ENCODE measurements around the gene NDST4. TPM values are rescaled to one million over a fixed set of nuclear protein-coding genes. Genes with fewer than 3 reads are reported as not detected.

Gene NDST4
- total RNA-seq, 1 experiment from 2014 or later, result not detected

DNA sequence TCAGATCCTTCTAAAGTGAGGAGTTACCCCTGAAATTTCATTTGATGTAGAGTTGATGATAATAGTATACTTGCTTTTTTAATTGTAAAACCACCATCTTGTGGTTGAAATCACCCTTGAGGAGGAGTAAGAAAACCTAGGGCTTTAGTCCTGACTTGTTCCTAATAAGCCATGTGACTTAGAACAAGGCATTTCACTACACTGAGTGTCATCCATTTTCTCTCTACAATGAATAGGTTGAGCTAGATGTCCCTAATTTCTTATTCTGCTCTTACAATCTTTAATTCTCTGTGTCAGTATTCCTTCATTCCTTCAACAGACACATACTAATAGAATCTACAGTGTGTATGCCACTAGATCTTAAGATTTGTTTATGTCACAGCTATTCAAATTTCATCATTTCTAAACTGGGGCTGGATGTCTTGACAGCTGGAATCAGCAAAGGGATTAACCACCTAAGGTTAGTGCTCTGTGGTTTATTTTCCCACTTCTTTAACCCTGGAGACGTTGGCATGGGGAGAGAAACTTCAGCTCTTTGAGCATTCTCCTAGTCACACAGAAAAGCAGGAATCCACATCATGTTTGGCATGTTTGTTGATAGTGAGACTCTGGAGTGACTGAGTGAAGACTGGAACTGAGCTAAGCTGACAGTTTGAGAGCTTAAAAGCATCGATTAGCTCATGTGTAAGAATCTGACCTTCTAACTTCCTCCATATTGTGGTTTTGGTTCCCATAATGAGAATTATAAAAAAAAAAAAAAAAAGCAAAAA, 246.3 kb downstream of the NDST4 start:
- Histone ChIP-seq H3K79me1 (ENCODE audit: insufficient read depth, low read depth, low read length, poor library complexity, severe bottlenecking) (no peaks in the 10 kb centered on the region), H4K5ac (ENCODE audit: insufficient read length, low read depth, low read length) (no peak overlapping the region), H3K56ac (ENCODE audit: insufficient read length, low read depth, low read length) (no peak overlapping the region), H2BK15ac (ENCODE audit: low read depth, low read length) (no peak overlapping the region), H2BK20ac (ENCODE audit: low read depth, low read length, poor library complexity, severe bottlenecking) (no peak overlapping the region), H4K8ac (replicated peaks; ENCODE audit: insufficient read length, low read depth, low read length) (no peak overlapping the region), H2AFZ (ENCODE audit: low read length) (no peak overlapping the region), H3K4me2 (ENCODE audit: insufficient read depth, insufficient read length, low read length) (no peak overlapping the region), H2BK120ac (ENCODE audit: low read depth, low read length, poor library complexity, severe bottlenecking) (no peak overlapping the region), H3K27ac (ENCODE audit: insufficient read length, low read depth, low read length) (no peak overlapping the region), H3K9ac (ENCODE audit: extremely low read depth, insufficient read length, low read length) (no peak overlapping the region), H3K18ac (ENCODE audit: insufficient read length, low read depth, low read length) (no peak overlapping the region), H3K23me2 (ENCODE audit: insufficient read length, low read depth, low read length, poor library complexity, severe bottlenecking) (no peaks in the 10 kb centered on the region), H3K23ac (ENCODE audit: insufficient read length, low read depth, low read length) (no peak overlapping the region), H2AK5ac (ENCODE audit: insufficient read length, low read length) (no peak overlapping the region), H3T11ph (ENCODE audit: low read length) (no peak overlapping the region), H3K4me1 (ENCODE audit: insufficient read depth, low read length) (no peaks in the 10 kb centered on the region), H3K27me3 (ENCODE audit: insufficient read depth, low read length) (no peaks in the 10 kb centered on the region), H3K79me2 (ENCODE audit: insufficient read depth, low read length) (no peaks in the 10 kb centered on the region), H4K91ac (ENCODE audit: insufficient read length, low read depth, low read length) (no peak overlapping the region), H2BK5ac (ENCODE audit: insufficient read length, low read length) (no peak overlapping the region), H2BK12ac (ENCODE audit: insufficient read length, low read depth, low read length) (no peak overlapping the region), H4K20me1 (ENCODE audit: control insufficient read depth, insufficient read depth, insufficient read length) (no peaks in the 10 kb centered on the region), H3K14ac (ENCODE audit: insufficient read depth, low read length) (no peak overlapping the region), H3K4ac (ENCODE audit: low read depth, low read length) (no peak overlapping the region), H3K9me3 (ENCODE audit: control insufficient read depth, low read depth, low read length) (no peaks in the 10 kb centered on the region)
- DNase-seq, result no peak
- Mint-ChIP-seq H3K4me3 (no peak overlapping the region), H3K4me1 (no peaks in the 10 kb centered on the region), H3K36me3 (ENCODE audit: insufficient read depth in 1 of 3, low read depth in 3 of 3) (no peaks in the 10 kb centered on the region), H3K27ac (no peak overlapping the region), H3K9me3 (no peaks in the 10 kb centered on the region), H3K27me3 (ENCODE audit: low read depth) (no peaks in the 10 kb centered on the region)
- TF ChIP-seq, protein P1, sequence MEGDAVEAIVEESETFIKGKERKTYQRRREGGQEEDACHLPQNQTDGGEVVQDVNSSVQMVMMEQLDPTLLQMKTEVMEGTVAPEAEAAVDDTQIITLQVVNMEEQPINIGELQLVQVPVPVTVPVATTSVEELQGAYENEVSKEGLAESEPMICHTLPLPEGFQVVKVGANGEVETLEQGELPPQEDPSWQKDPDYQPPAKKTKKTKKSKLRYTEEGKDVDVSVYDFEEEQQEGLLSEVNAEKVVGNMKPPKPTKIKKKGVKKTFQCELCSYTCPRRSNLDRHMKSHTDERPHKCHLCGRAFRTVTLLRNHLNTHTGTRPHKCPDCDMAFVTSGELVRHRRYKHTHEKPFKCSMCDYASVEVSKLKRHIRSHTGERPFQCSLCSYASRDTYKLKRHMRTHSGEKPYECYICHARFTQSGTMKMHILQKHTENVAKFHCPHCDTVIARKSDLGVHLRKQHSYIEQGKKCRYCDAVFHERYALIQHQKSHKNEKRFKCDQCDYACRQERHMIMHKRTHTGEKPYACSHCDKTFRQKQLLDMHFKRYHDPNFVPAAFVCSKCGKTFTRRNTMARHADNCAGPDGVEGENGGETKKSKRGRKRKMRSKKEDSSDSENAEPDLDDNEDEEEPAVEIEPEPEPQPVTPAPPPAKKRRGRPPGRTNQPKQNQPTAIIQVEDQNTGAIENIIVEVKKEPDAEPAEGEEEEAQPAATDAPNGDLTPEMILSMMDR (conservative IDR thresholded peaks at IDR 0.05), result no peak
- WGBS (ENCODE audit: extremely low coverage, insufficient read length, low lambda C conversion rate), result no CpG with 5 or more reads among the region's 2 CpGs

All from H9 (cell line).